Mucosa of descending colon (tissue), 3 donors: ENCODE data around the gene ALPP. TPM values are rescaled to one million over a fixed set of nuclear protein-coding genes. Genes with fewer than 3 reads are reported as not detected.
A peak's percentile ranks its signal among the peaks of the same experiment; 100 is the strongest.
"Not testable (repeated sequence)": the region's sequence is repeated elsewhere in the genome, so short reads cannot be mapped to it uniquely, and the experiment has no call there.

ENCODE experiments used
- ATAC-seq: fragments of 200-7000 bp; cut with Tn5 transposase; one replicate; pipeline ENCODE4 v1.9.1; 2020; ENCODE audit warnings: mild to moderate bottlenecking, moderate library complexity
- DNase-seq, 3 donors: peaks; one replicate each; pipeline ENCODE4 v3.0.0-alpha.2; 2020
- H3K36me3 ChIP-seq: fragments of 200-600 bp; one replicate; pipeline ENCODE4 v1.8.0; 2021; ENCODE audit warnings: low read depth, mild to moderate bottlenecking
- H3K4me1 ChIP-seq: fragments of 200-600 bp; one replicate; pipeline ENCODE4 v1.8.0; 2021; ENCODE audit warnings: low read depth, mild to moderate bottlenecking
- H3K4me3 ChIP-seq: fragments of 200-600 bp; one replicate; pipeline ENCODE4 v1.8.0; 2021; ENCODE audit warnings: mild to moderate bottlenecking
- H3K9me3 ChIP-seq: fragments of 200-600 bp; one replicate; pipeline ENCODE4 v1.8.0; 2021; ENCODE audit warnings: mild to moderate bottlenecking
- intact Hi-C, 2 donors: fragments of 100-400 bp; cut with DNase I in 1 of 2; cut with micrococcal nuclease in 1 of 2; formaldehyde crosslinking; loops; one replicate each; pipeline versions ENCODE4 v1.11.0 to v1.11.1; 2022; cut with DNase I, micrococcal nuclease
- total RNA-seq, 3 donors: library from RNA; stranded (reverse); fragmentation: NEBNext Ultra II Directional in 2 of 3; extraction: Animal tissue kit (Norgen Biotek cat#: 25700) in 2 of 3; gene quantifications; one replicate each; pipeline versions ENCODE4 v1.2.1 to v1.2.4, GENCODE V29; 2021 to 2023
- TF ChIP-seq, protein P1 (sequence below): fragments of 200-600 bp; IDR thresholded peaks from one replicate; pipeline ENCODE4 v1.8.0; 2022; ENCODE audit warnings: antibody characterized with exemption, mild to moderate bottlenecking
- donor health status: DM: no; HTN: no; CAD: no; lungs with moderate emphysema.
- donor health status: DM: no; HTN: no; CAD: no.
- donor health status: DM: no; HTN: yes; CAD: no.

Gene ALPP
- total RNA-seq, 3 donors from 2014 or later: 1.2 TPM; not detected in 2

DNA sequence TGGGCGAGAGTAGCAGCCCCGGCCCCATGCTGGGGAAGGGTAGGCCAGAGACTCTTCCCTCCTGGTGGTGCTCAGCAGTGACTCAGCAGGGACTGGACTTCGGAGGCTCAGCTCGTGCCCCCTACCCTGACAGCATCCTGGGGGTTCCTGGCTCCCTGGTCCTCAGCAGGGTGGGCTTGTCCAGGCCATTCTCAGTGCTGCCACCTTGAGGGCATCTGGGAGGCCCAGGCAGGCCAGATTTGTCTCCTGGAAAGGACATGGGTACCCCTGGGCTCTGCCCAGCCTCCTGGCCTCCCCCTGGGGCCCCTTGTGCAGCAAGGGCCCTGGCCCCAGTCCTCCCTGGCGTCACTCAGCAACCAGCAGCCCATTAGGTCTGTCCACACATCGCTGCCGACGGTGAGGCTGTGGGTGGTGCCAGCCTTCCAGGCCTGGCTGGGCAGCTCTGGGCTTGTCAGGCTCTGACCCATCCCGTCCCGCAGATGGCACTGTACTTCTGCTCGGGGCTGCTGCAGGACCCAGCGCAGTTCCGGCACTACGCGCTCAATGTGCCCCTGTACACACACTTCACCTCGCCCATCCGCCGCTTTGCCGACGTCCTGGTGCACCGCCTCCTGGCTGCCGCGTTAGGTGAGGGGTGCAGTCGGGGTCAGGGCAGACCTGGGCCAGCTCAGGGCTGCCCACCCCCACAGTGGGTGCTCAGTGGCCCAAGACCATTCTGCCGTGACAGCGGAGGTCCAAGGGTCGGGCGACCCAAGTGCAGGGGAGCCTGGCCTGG, 45.0 kb upstream of the ALPP start:
- intact Hi-C loops: no loop called here
- Histone ChIP-seq H3K36me3 (no peaks in the 10 kb centered on the region), H3K4me1 (no peaks in the 10 kb centered on the region), H3K4me3 (no peak overlapping the region), H3K9me3 (no peaks in the 10 kb centered on the region)
- ATAC-seq (no peak), DNase-seq (peak in 2 of 3 donors; percentile 21 to 43)
- TF ChIP-seq, protein P1, sequence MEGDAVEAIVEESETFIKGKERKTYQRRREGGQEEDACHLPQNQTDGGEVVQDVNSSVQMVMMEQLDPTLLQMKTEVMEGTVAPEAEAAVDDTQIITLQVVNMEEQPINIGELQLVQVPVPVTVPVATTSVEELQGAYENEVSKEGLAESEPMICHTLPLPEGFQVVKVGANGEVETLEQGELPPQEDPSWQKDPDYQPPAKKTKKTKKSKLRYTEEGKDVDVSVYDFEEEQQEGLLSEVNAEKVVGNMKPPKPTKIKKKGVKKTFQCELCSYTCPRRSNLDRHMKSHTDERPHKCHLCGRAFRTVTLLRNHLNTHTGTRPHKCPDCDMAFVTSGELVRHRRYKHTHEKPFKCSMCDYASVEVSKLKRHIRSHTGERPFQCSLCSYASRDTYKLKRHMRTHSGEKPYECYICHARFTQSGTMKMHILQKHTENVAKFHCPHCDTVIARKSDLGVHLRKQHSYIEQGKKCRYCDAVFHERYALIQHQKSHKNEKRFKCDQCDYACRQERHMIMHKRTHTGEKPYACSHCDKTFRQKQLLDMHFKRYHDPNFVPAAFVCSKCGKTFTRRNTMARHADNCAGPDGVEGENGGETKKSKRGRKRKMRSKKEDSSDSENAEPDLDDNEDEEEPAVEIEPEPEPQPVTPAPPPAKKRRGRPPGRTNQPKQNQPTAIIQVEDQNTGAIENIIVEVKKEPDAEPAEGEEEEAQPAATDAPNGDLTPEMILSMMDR: no peak

DNA sequence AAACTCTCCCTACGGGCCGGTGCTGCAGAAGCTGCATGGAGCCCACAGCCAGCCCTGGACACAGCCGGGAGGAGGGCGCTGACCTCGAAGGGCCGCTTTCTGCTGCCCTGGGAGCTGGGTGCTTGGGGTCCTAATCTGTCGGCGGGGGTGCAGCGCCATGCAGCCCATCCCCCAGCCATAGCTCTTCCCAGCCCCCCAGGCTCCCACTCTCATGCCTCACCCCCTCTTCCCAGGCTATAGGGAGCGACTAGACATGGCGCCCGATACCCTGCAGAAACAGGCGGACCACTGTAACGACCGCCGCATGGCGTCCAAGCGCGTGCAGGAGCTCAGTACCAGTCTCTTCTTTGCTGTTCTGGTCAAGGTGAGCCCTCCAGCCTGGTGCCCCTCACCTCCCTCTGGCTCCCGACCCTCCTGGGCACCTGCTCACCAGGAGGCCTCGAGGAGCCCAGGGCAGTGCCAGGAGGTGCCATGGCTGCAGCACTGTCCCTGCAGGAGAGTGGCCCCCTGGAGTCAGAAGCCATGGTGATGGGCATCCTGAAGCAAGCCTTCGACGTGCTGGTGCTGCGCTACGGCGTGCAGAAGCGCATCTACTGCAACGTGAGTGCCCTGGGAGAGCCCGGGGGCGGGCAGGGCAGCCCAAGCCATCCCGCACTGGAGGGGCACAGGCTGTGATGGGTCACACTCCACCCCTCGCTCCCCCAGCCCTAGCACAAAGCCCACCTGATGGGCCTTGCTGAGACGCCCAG, 44.2 kb upstream of the ALPP start:
- H3K9me3 ChIP-seq, H3K36me3 ChIP-seq, H3K4me1 ChIP-seq, H3K4me3 ChIP-seq, intact Hi-C loops, ATAC-seq: not testable (repeated sequence)
- peak in 2 of 3 donors; percentile 3 to 44 for DNase-seq

DNA sequence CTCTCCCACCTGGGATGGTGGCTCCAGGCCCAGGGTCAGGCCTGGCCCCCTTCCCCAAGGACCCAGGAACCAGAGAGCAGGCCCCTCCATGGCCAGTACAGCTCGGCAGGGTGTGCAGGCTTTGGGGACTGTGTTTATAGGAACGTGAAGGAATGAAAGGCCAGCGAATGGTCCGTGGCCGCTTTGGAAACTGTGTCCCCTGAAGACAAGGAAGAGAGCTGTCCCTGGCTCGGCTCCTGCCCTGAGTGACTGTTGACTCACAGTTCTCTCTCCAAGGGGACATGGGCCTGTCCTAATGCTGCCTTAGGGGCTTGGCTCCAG, 43.7 kb upstream of the ALPP start:
- H3K36me3 ChIP-seq, H3K9me3 ChIP-seq, ATAC-seq, H3K4me3 ChIP-seq, H3K4me1 ChIP-seq, intact Hi-C loops: not testable (repeated sequence)
- peak in 1 of 3 donors; percentile 7 for DNase-seq

DNA sequence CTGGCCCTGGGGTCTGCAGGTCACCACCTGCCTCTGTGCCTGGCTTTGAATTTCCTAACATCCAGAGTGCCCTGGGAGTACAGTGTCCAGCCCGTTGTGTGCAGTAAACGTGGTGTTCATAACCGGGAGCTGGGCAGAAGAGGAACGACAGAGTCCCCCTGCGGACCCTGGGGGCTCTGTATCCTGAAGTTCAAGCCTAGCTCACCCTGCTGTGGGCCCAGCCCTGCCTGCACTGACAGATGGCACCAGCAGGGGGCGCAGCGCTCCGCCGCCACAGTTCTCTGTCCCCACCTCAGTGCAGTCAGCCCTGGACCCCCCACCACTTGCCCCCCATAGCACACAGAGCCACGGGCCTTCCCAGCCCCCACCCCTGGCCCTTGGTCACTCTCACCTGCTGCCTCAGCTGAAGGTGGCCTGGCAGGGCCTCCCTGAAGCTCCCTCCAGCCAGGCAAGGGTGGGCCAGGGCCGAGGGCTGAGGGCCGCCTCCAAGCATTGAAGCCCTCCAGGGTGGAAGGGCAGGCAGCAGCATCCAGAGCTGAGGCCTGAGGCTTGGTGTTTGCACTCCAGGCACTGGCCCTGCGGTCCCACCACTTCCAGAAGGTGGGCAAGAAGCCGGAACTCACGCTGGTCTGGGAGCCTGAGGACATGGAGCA, 43.2 kb upstream of the ALPP start:
- intact Hi-C loops, H3K9me3 ChIP-seq, H3K4me1 ChIP-seq, H3K4me3 ChIP-seq, H3K36me3 ChIP-seq: not testable (repeated sequence)
- DNase-seq (peak in 2 of 3 donors; percentile 25 to 44), ATAC-seq (peak; percentile 57)
- TF ChIP-seq, protein P1: peak; percentile 60

DNA sequence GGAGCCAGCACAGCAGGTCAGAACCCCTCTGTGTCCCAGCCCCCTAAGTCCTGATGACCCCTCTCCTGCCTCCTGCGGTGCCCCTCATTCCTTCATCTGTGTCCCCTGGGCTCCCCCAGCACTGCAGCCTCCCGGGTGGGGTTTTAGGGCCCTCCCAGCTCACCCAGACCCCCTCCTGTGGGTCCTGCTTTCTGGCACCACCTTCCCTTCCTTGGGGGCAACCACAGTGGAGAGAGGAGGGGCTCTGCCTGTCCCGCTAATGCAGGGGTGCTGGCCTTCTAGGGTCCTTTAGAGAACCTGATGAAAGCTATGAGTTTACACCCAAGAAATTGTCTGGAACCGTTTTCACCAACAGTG, 42.7 kb upstream of the ALPP start:
- no peaks in the 10 kb centered on the region for H3K4me1 ChIP-seq
- no peaks in the 10 kb centered on the region for H3K36me3 ChIP-seq
- intact Hi-C loops: no loop called here
- TF ChIP-seq, protein P1: no peak
- DNase-seq (peak in 1 of 3 donors; percentile 11), ATAC-seq (no peak)
- H3K9me3 ChIP-seq: no peaks in the 10 kb centered on the region
- no peak overlapping the region for H3K4me3 ChIP-seq

DNA sequence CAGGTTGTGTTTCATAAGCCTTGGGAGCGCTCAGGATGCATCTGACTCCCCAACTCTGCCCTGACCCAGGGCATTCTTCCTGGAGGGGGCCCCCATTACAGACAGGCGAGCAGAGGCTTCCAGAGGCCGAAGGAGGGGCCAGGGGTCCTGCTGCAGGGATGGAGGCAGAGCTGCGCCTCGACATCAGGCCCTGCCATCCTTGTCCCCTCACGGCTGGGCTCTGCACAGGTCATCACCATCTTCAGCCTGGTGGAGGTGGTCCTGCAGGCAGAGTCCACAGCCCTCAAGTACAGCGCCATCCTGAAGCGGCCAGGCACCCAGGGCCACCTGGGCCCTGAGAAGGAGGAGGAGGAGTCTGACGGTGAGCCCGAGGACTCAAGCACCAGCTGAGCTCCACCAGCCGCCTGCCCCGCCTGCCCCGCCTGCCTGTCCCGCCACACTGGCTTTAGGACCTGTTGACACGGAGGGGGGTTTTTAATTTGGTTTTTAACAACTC, 42.3 kb upstream of the ALPP start:
- TF ChIP-seq, protein P1: no peak
- Histone ChIP-seq H3K4me3 (no peak overlapping the region), H3K9me3 (no peaks in the 10 kb centered on the region), H3K36me3 (no peaks in the 10 kb centered on the region), H3K4me1 (no peaks in the 10 kb centered on the region)
- DNase-seq (peak in 1 of 3 donors; percentile 18), ATAC-seq (no peak)
- intact Hi-C loops: no loop called here
